ENCODE results near the gene FAM216A.
"Not testable (repeated sequence)": the region's sequence is repeated elsewhere in the genome, so short reads cannot be mapped to it uniquely, and the experiment has no call there.

Gene FAM216A

DNA sequence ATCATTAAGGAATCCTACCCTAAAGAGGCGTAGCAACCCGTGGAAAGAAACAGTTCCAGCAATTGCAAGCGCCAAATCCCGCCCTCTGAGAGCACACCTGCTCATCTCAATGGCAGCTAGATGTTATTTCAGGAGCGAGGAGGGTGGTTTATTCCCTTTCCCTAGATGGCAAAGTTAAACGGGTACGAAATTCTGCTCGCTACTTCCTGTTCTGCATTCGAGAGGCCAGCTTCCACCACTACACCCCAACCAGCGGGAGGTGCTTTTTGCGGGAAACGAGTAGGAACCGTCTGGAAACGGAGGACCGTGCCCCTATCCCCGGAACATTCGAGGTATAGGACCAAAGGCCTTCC, 32.7 kb downstream of the FAM216A start:
- peak; percentile 69 to 82 (median 80) for DNase-seq

DNA sequence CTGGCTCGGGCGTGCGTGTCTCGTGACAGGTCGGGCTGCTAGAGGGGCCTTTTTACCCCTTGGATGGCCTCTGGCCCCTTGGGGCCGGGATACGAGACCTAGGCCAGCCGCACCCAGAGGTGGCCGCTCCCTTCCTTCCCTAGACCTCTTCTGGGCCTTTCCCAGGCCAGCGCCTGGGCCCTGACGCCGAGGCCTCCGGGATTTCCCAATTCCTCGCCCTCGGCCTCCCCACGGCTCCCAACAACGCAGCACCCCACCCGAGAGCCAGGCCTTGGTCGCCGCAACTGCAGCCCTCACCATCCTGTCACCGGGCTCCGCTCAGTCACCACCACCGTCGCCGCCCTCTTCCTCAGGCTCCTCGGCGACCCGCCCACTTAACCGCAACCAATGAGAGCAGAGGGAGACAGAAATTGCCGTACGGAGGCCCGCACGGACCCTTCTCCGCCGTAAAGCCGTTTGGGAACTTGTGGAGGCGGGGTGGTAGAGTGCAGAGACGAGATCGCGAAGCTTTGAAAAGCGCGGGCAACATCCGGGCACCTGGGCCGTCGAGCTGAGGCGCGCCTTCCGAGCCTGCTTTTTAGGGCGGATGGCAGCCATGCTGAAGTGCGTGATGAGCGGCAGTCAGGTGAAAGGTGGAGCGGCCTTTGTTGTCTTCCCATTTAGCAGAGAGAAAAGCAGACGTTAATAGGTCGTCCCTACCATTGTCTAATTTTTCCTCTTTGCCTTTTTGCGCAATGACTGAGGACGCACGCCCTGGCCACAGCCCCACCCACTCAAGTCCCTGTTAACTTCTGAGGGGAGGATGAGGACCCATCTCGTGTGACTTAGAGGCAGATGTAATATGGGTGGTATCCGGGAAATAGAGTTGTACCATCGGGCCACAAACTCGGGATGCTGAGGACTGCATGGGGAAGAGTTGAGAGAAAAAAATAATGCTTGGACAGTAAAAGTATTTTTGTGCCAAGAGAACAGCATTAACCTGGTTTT, 33.4 kb downstream of the FAM216A start, which contains the start of the genes RAD9B and VPS29:
Gene RAD9B, plus strand, starts transcription at position 580 of the 987 bp plus-strand sequence. Its CDS starts 7 bp downstream, at position 587.
Gene VPS29, minus strand, starts transcription at position 360 of the 987 bp plus-strand sequence. Its CDS starts 60 bp downstream, at position 300.
- DNase-seq, result peak; percentile 99 to 100 (median 99)

DNA sequence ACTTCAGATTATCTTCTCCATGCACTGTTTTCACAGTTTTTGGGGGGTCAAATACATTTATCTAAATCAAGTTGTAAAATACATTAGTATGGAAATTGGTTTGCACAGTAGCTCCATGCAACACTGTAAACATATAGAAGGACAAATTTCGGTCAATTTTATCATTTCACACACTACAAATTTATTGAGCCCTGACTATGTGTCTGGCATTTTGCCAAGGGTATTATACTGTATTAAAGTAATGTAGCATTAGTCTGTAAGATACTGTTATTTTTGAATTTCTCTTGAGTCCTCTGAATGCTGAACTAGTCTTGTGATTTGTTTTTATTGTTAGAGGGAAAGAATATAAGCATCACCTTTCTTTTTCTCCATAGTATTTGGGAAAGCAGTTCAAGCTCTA, 34.8 kb downstream of the FAM216A start:
- no peak for DNase-seq

DNA sequence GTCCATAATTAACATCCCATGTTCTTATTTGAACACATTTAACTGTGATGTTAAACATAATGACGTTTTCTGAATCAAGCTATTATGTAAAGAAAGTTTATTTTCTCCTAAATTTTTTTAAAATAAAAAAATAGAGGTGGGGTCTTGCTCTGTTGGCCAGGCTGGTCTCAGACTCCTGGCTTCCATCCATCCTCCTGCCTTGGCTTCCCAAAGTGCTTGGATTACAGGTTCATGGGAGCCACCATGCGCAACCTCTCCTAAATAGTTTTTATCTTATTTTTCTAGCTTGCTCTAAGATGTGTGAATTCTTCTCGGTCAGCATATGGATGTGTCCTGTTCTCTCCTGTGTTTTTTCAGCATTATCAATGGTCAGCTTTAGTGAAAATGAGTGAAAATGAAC, 36.7 kb downstream of the FAM216A start:
- DNase-seq, result no peak

DNA sequence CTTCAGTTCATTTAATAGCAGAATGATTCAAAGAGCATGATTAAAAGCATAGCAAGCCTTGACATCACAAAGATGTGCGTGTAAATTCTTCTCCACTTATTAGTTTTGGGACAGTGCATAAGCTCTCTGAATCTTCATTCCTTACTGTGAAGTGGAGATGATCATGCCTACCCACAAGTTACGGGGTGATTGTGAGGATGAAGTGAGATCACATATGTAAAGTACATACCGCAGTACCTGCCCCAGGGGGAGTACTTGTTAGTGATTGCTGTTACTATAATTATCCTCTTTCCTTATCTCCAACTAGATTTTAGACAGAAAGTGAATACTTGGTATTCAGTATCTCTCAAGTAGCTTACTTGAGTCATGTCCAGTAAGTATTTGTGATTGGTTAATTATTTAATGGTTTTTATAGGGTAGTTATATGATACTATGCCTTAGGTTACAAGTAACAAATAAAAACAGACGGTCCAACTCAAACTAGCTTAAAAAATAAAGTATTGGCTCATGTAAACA, 39.5 kb downstream of the FAM216A start:
- DNase-seq, result no peak

DNA sequence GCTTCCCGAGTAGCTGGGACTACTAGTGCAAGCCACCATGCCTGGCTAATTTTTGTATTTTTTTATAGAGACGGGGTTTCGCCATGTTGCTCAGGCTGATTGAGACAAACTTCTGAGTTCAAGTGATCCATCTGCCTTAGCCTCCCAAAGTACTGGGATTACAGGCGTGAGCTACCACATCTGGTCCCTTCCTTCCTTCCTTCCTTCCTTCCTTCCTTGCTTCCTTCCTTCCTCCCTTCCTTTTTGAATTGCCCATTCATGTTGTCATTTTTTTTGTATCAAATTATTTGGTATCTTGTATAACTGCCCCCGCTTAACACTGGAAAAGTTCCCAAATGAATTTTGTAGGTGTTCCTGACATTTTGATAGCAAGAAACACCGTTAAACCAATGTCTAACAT, 45.2 kb downstream of the FAM216A start:
- DNase-seq, result no peak

DNA sequence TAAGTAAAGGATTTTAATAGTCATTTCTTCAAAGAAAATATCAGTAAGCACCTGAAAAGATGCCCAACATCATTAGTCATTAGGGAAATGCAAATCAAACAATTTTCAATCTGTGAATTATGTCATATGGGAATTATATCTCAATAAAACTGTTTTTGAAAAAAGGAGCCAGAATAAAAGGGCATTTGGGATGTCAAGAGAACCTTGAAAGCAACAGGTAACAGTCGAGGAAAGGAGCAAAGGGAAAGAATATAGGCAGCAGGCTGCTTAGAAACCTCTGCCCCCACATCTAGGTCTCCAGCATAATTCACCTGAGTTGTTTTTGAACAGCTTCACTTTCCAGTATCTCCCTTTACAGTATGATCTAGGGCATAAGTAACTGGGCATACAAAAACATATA, 45.7 kb downstream of the FAM216A start:
- DNase-seq, result no peak

DNA sequence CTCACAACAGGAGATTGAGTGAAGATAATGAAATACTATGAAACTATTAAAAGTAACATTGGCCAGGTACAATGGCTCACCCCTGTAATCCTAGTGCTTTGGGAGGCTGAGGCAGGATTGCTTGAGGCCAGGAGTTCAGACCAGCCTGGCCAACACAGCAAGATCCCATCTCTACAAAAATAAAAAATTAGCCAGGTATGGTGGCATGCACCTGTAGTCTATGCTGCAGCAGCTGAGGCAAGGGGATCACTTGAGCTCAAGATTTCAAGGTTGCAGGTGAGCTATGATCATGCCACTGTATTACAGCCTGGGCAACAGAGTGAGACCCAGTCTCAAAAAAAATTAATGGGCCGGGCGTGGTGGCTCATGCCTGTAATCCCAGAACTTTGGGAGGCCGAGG, 48.4 kb downstream of the FAM216A start:
- no peak for DNase-seq

DNA sequence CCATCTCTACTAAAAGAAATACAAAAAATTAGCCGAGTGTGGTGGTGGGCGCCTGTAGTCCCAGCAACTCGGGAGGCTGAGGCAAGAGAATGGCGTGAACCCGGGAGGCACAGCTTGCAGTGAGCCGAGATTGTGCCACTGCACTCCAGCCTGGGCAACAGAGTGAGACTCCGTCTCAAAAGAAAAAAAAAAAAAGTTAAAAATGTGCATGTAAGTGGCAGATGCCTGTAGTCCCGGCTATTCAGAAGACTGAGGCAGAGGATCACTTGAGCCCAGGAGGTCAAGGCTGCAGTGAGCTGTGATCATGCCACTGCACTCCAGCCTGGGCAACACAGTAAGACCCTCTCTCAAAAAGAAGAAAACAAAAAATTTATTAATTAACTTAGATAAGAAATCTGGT, 49.4 kb downstream of the FAM216A start:
- DNase-seq, result not testable (repeated sequence)

DNA sequence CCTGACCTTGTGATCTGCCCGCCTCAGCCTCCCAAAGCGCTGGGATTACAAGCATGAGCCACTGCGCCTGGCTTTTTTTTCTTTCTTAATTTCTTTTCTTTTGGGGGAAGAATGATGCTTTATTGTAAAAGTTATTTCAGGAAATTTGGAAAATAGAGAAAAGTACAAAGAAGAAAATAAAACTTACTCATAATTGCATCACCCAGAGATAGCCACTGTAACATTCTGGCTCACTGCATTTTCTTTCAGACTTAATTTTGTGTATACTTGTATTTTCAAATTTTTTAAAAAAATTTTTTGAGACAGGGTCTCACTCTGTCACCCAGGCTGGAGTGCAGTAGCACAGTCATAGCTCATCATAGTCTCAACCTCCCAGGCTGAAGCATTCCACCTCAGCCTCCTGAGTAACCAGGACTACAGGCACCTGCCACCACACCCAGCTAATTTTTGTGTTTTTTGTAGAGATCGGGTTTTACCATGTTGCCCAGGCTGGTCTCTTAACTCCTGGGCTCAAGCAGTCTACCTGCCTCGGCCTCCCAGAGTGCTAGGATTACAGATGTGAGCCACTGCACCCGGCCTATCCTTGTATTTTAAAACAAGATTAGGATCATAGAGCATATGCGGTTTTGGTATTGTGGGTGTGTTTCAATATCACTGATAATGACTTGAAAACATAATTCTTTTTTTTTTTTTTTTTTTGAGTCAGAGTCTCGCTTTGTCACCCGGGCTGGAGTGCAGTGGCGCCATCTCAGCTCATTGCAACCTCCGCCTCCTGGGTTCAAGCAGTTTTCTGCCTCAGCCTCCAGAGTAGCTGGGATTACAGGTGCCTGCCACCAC, 52.4 kb downstream of the FAM216A start:
- DNase-seq, result not testable (repeated sequence)

DNA sequence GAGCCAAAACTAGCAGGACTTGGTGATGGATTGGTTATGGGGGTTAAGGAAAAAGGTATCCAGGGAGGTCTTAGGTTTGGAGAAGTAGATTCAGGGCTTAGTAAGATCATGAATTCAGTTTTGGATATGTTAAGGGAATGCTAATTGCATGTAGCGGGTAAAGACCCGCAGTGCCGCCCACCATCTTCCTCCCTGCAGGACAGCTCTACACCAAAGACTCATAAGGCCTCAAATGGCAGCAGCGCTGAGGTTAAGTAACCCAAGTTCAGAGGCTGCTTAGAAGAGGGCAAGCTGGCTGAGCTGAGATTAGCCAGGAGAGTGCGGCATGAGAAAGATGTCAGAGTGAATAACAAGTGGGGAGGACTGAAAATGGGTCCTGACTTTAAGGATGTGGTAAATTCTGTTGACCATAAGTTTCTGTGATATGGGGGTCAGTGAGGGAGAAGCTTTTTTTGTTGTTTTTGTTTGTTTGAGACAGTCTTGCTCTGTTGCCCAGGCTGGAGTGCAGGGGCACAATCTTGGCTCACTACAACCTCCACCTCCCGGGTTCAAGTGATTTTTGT, 59.7 kb downstream of the FAM216A start:
- DNase-seq, result no peak

DNA sequence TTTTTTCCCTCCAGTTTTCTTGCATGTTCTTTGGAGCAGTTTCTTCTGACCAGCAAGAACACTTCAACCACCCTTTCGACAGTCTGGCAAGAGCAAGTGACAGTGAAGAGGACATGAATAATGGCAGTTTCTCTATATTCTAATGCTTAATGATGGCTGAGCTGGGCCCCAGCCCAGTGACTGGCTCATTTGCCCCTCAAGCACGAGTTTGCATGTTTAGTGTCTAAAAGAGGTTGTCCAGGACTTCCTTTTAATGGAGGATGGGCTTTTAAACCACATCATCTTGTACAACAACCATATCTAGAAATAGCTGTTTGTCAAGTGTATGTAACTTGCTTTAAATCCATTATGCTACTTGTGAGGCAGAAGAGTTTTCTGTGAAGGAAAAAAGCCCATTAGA, 61.9 kb downstream of the FAM216A start:
- no peak for DNase-seq

DNA sequence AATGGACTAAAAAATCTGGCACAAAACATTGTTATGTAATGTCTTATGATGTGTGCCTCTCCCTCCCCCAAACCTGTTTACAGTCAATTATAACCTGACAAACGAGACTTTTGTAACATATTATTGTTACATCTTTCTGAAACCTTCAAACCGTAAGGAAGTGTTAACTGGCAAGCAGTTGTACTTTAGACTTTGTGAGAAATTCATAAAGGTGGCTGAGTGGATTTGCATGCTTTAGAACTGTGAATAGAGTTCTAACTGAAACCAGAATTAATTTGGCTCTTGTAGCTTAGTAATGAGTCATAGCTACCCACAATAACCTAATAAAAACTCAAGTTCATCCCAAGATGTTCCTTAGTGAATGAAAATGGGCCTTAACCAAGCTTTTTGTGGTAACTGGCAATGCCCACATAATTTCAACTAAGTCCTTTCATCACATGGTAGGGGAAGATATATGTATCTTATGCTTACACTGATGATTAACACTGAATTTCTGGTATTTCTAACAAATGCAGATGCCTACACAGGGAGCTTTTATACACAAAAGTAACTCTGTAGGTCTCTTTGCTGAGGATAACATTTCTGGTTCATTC, 63.2 kb downstream of the FAM216A start:
- no peak for DNase-seq

DNA sequence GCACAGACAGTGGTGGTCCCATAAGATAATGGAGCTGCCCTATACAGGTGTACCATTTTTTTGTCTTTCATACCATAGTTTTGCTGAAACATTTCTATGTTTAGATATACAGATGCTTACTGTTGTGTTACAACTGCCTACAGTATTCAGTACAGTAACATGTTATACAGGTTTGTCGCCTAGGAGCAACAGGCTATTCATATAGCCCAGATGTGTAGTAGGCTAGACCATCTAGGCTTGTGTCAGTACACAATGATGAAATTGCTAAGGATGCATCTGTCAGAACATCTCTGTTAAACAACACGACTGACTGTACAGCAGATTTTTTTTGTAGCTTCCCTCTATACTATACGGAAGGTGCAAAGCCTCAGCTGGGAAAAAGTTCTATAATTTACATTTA, 64.0 kb downstream of the FAM216A start:
- DNase-seq, result no peak

DNA sequence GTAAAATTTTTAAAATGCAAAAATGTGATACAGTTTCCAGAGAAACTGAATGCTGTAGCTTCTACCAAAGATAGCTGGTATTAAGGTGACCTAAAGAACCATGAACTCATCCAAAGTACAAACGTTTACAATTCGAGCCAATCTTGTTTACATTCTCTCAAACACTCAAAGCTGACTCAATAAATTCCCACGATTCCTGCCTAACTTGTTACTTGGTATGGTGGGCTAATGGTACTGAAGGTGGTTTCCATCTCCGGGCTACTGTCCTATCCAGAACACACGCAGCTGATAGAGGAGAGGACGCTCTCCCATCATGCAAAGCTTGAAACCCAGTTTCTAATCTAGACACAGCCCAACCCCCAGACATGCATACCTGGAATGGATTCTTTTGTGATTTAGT, 65.0 kb downstream of the FAM216A start:
- no peak for DNase-seq

DNA sequence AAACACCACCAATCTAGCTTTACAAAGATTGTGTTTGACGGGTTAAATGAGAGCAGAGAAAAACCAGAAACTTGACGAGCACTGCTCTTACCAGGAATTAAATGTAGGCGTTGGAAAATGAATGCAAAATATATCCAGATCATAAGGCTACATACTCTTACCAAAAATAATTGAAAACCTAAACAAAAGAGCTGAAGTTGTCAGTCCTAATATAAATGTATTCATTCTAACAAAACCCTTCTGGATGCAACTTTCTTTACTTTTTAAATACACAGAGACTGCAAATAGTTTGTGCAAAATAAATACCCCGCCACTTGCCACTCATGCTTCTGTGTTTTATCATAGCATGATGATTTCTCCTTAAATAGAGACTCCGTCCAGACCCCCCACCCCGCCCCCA, 66.2 kb downstream of the FAM216A start:
- no peak for DNase-seq

DNA sequence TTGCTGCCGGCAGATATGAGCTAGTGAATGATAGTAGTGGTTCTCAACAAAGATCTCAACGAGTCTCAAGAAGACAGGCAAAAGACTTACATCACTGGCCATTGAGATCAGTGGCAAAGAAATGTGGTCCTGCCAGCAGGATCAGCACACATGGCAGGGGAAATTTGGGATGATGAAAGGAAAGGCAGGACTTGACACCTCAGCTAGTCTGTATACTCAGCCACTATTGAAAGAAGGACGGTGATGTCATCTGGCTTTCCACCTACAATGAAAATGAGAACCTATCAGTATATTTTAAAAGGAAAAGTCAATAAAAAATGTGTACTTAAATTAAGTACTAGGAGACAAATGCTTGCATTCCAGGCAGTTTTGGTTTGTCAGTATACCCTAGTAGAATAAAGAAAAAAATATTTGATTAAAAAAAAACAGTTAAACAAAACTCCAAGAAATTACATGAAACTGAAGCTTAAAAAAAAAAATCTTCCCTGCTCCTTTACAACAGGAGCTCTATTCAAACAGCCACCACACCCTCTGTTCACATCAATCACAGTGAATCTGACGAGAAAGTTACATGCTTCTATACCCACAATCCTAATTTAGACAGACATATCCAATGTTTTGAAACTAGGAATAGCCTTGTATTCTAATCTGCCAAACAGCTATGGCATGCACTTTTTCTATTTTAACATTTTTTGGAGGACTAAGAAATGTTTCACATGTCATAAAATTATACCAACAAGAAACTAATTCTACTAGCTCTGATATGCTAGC, 68.4 kb downstream of the FAM216A start:
- no peak for DNase-seq

DNA sequence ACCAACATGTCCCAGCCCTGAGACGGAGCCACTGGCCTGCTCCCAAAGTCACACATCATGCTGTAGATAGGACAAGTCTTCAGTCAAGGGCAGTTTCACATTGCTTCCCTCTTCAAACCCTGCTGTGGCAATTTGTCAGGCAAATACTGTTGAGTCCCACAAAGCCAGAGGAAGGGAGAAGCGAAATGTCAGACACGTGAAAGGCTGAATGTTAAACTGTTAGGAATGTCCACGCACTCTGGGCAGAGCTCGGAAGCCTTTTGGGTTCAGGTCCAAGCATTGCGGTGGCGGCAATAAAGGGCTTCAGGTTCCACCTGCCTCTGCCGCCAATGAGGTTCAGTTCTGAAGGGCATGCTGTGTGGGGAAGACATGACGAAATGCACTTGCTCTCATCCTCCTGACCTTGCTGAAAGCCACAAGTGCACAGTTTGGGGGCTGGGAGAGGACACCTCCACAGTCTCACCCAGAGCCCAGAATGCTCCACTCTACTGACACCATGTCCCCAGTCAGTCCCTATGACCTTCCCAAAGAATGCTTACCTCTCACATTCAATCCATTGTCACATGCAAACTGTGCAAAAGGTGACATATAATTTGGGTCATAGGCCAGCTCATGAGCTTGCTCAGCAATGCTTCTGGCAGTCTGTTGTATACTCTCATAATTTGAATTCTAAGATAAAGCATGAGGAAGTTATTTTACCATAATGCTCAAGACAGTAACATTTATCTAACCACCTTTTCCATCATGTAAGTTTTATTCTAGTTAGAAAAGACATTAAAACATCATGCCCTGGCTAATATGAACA, 69.2 kb downstream of the FAM216A start:
- DNase-seq, result peak in 1 of 4 experiments; percentile 8

DNA sequence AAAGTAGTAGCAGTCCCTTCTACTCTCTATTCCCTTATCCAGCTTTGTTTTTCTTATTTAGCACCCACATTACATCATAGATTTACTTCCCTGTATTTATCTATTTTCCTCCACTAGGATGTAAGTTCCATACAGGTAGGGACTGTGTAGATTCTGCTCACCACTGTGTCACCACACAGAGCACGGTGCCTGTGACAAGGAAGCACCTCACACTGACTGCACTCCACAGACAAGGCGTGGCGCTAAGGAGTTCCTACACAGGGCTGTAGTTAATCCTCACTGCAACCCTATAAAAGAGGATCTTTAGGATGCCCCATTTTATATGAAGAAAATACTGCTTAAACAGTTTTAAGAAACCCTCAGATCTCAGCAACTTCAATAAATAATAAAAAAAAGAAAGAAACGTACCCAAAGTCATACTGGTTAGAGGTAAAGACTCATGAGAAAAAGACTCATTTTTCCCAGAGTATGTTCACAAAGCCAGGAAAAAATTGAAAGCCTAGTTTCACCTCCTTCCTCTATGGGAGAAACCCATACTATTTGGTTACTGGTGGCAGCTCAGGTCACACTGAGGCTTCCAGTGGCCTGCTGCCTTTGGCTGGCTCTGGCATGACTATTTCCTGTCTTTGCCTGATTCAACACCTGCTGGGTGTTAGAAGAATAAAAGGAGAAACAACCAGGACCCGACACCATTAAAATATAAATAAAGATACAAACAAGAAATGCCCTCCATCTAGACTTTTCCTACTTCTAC, 70.4 kb downstream of the FAM216A start:
- no peak for DNase-seq
